NCI-H2196 (cell line): ENCODE results near the gene SYT7.

Experiments used
- DNase-seq: peaks from one replicate; lab custom pipeline; 2025; ENCODE audit not compliant: unreplicated experiment; lab: John Stamatoyannopoulos, UW

Gene SYT7

GRCh38 chr11:61586792-61587430, 6.0 kb upstream of the SYT7 start:
- peak; percentile 34 for DNase-seq

GRCh38 chr11:61585115-61585514, 4.2 kb upstream of the SYT7 start:
- DNase-seq = no peak

GRCh38 chr11:61581931-61582330, 1.1 kb upstream of the SYT7 start:
- no peak for DNase-seq

GRCh38 chr11:61580271-61580888, 496 bp downstream of the SYT7 start:
- no peak for DNase-seq

GRCh38 chr11:61579676-61580270, 1.1 kb downstream of the SYT7 start:
- no peak for DNase-seq

- no peak for DNase-seq
Measured at GRCh38 chr11:61578819-61579675, 1.8 kb downstream of the SYT7 start.

GRCh38 chr11:61577383-61578118, 3.3 kb downstream of the SYT7 start:
- DNase-seq = peak; percentile 66

- DNase-seq = peak; percentile 67
Measured at GRCh38 chr11:61575886-61576861, 4.7 kb downstream of the SYT7 start.

- DNase-seq = no peak
Measured at GRCh38 chr11:61574611-61575010, 6.3 kb downstream of the SYT7 start.

GRCh38 chr11:61572913-61573312, 8.0 kb downstream of the SYT7 start:
- no peak for DNase-seq

GRCh38 chr11:61571869-61572268, 9.0 kb downstream of the SYT7 start:
- no peak for DNase-seq

- DNase-seq = no peak
Measured at GRCh38 chr11:61571337-61571736, 9.5 kb downstream of the SYT7 start.

GRCh38 chr11:61569701-61570100, 11.2 kb downstream of the SYT7 start:
- no peak for DNase-seq

GRCh38 chr11:61569018-61569417, 11.9 kb downstream of the SYT7 start:
- no peak for DNase-seq

- no peak for DNase-seq
Measured at GRCh38 chr11:61567286-61568061, 13.4 kb downstream of the SYT7 start.

GRCh38 chr11:61564936-61565696, 15.8 kb downstream of the SYT7 start:
- DNase-seq = no peak

GRCh38 chr11:61560751-61561150, 20.1 kb downstream of the SYT7 start:
- no peak for DNase-seq

GRCh38 chr11:61556621-61557020, 24.3 kb downstream of the SYT7 start:
- no peak for DNase-seq
